ENCODE results near the gene SEMA3A. TPM values are rescaled to one million over a fixed set of nuclear protein-coding genes. Genes with fewer than 3 reads are reported as not detected.
A peak's percentile ranks its signal among the peaks of the same experiment; 100 is the strongest.

Gene SEMA3A
- total RNA-seq, 1 experiment from 2014 or later, result 25.7 TPM

DNA sequence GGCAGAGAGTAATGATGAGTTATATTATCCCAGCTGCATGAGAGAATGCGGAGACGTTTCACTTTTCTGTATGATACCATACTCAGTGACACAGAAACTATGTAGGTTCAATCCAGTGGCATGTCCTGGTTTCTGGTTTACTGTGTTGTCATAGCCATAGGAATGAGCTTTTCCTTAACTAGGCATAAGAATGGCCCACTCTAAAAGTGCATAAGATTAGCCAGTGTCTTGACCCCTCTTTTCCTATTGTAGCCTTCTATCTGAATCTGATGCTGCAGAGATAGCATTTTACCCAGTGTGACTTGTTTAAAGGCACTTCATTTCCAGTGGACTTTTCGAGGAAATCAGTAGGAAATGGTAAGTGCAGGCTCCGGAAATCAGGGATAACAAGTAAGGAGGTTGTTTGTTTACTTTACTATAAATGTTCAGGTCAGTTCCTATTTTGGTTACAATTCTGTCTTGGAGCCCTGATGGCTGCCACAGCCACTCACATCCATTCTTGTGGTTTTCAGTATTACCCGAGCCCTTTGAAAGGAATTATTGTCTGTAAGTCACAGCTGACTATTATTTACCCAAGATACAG lies 70.5 kb downstream of the SEMA3A start:
- H3K27me3 ChIP-seq (ENCODE audit: control insufficient read depth, insufficient read depth, low read length), result no peaks in the 10 kb centered on the region
- no peak overlapping the region for H3K4me3 ChIP-seq (ENCODE audit: insufficient read depth, low read depth, low read length)
- H3K36me3 ChIP-seq (replicated peaks; ENCODE audit: control insufficient read depth, insufficient read depth, low read length), result no peaks in the 10 kb centered on the region; the same call in none of the 2 replicates
- DNase-seq, result no peak

GRCh38 chr7:84122582-84123360 lies 71.8 kb downstream of the SEMA3A start:
- H3K4me3 ChIP-seq (ENCODE audit: insufficient read depth, low read depth, low read length), result no peak overlapping the region
- no peaks in the 10 kb centered on the region; the same call in 1 of the 2 replicates for H3K36me3 ChIP-seq (replicated peaks; ENCODE audit: control insufficient read depth, insufficient read depth, low read length)
- no peaks in the 10 kb centered on the region for H3K27me3 ChIP-seq (ENCODE audit: control insufficient read depth, insufficient read depth, low read length)
- DNase-seq, result no peak

DNA sequence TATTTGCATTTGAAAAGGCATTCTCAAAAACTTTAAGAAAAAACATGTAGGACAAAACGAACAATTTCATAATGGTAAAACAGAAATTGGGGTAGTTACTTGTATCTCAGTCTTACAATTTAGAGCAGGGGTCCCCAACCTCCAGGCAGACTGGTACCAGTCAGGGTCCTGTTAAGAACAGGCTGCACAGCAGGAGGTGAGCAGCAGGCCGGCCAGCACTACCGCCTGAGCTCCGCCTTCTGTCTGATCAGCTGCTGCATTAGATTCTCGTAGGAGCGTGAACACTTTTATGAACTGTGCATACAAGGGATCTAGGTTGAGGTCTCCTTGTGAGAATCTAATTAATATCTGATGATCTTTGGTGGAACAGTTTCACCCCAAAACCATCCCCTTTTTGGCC lies 77.3 kb downstream of the SEMA3A start:
- H3K27me3 ChIP-seq (ENCODE audit: control insufficient read depth, insufficient read depth, low read length), result no peaks in the 10 kb centered on the region
- H3K4me3 ChIP-seq (ENCODE audit: insufficient read depth, low read depth, low read length), result no peak overlapping the region
- no peak for DNase-seq
- no peaks in the 10 kb centered on the region for H3K36me3 ChIP-seq (replicated peaks; ENCODE audit: control insufficient read depth, insufficient read depth, low read length)

- Histone ChIP-seq H3K27me3 (ENCODE audit: control insufficient read depth, insufficient read depth, low read length) (no peaks in the 10 kb centered on the region), H3K4me3 (ENCODE audit: insufficient read depth, low read depth, low read length) (no peak overlapping the region)
- DNase-seq, result no peak
These were observed 80.4 kb downstream of the SEMA3A start for GRCh38 chr7:84113906-84114850.

DNA sequence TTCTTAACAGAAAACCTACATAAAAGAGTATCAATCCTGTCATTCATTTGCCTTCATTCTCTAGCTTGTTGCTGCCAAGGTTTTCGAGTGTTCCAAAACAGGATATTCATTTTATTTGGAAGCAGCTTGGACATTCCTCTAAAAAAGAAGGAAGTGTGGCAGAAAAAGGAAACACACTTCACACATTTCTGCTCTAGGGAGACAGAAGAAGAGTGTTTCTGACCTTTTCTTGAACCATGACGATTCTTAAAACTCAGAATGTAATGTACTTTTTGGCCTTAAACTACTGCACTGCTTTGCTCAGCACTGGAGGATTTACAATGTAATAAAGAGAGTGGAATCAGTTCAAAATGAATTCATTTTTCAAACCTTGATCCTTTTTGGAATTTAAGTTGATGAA lies 81.3 kb downstream of the SEMA3A start:
- Histone ChIP-seq H3K27me3 (ENCODE audit: control insufficient read depth, insufficient read depth, low read length) (no peaks in the 10 kb centered on the region), H3K36me3 (replicated peaks; ENCODE audit: control insufficient read depth, insufficient read depth, low read length) (no peaks in the 10 kb centered on the region), H3K4me3 (ENCODE audit: insufficient read depth, low read depth, low read length) (no peak overlapping the region)
- DNase-seq, result no peak

More at GRCh38 chr7:84113906-84114850, 80.4 kb downstream of the SEMA3A start:
- H3K36me3 ChIP-seq (replicated peaks; ENCODE audit: control insufficient read depth, insufficient read depth, low read length), result no peaks in the 10 kb centered on the region

DNA sequence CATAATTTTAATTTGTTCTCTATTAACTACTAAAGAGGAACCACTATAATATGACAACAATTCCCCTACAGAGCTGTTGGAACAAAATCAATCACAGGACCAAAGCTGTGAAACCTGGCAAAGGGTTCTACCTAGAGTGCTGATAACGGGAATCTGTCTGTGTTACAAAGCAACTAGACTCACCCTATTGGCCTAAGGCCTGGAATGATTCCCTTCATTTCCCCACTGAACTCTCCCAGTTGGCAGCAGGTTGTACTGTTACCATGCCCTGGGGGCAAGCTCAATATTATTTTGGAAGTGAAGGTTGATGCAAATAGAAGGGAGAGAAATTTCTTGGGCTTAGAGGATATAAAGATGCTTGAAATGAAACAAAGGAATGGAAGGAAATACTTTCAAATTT lies 81.8 kb downstream of the SEMA3A start:
- no peaks in the 10 kb centered on the region for H3K27me3 ChIP-seq (ENCODE audit: control insufficient read depth, insufficient read depth, low read length)
- H3K4me3 ChIP-seq (ENCODE audit: insufficient read depth, low read depth, low read length), result no peak overlapping the region
- H3K36me3 ChIP-seq (replicated peaks; ENCODE audit: control insufficient read depth, insufficient read depth, low read length), result no peaks in the 10 kb centered on the region
- DNase-seq, result no peak

DNA sequence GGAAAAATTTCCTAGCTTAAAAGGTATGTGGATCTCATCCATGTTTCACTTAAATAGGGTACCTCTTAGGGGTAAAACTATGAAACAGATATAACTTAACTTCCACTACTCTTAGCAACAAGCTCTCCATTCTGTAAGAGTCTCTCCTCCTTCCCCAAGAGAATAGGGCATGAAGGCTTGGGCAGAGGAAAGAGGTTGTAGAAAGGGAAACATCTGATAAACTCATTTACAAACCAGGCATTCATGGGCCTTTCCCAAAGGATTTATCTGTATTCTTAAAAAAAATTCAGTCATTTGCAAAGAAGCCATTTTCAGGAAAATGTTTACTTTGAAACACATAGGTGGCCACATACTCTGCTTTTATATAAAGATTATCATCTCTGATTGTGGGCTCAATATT lies 82.7 kb downstream of the SEMA3A start:
- no peaks in the 10 kb centered on the region for H3K36me3 ChIP-seq (replicated peaks; ENCODE audit: control insufficient read depth, insufficient read depth, low read length)
- H3K4me3 ChIP-seq (ENCODE audit: insufficient read depth, low read depth, low read length), result no peak overlapping the region
- no peaks in the 10 kb centered on the region for H3K27me3 ChIP-seq (ENCODE audit: control insufficient read depth, insufficient read depth, low read length)
- no peak for DNase-seq

- no peaks in the 10 kb centered on the region for H3K36me3 ChIP-seq (replicated peaks; ENCODE audit: control insufficient read depth, insufficient read depth, low read length)
- H3K27me3 ChIP-seq (ENCODE audit: control insufficient read depth, insufficient read depth, low read length), result no peaks in the 10 kb centered on the region
- peak; percentile 2 for DNase-seq
- H3K4me3 ChIP-seq (ENCODE audit: insufficient read depth, low read depth, low read length), result no peak overlapping the region
These were observed 84.2 kb downstream of the SEMA3A start for GRCh38 chr7:84110400-84110799.

DNA sequence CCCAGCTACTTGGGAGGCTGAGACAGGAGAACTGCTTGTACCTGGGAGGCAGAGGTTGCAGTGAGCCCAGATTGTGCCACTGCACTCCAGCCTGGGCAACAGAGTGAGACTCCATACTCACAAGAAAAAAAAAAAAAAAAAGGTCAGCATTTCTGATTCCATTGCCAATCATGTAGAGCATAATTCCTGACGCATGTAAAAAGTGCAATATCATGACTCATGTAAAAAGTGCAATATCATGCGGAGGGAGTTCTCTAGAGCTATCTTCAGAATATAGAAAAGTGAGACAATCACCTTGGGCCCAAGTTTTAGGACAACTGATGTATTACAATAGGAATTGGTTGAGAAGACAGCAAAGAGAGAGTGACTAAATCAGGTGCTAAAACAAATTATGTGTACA lies 85.8 kb downstream of the SEMA3A start:
- Histone ChIP-seq H3K36me3 (replicated peaks; ENCODE audit: control insufficient read depth, insufficient read depth, low read length) (no peaks in the 10 kb centered on the region), H3K4me3 (ENCODE audit: insufficient read depth, low read depth, low read length) (no peak overlapping the region), H3K27me3 (ENCODE audit: control insufficient read depth, insufficient read depth, low read length) (no peaks in the 10 kb centered on the region)
- DNase-seq, result no peak

DNA sequence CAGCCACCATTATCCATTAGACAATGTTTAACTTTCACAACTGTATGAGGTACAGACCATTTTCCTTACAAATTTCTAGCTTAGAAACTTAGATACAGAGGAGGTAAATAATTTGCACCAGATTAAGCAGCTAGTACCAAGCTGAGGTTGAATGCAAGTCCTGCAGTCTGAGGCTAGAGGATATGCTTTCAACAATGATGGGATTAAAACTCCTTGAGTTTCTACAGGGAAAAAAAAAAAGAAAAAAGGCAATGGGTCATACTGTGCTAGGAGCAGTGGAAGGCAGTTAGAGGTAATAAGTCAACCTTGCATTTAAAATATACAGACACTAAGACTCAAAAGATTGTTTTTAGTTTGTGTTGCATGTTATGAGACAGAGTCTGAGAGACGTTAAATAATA lies 86.5 kb downstream of the SEMA3A start:
- DNase-seq, result no peak
- no peaks in the 10 kb centered on the region for H3K36me3 ChIP-seq (replicated peaks; ENCODE audit: control insufficient read depth, insufficient read depth, low read length)
- H3K4me3 ChIP-seq (ENCODE audit: insufficient read depth, low read depth, low read length), result no peak overlapping the region
- H3K27me3 ChIP-seq (ENCODE audit: control insufficient read depth, insufficient read depth, low read length), result no peaks in the 10 kb centered on the region

DNA sequence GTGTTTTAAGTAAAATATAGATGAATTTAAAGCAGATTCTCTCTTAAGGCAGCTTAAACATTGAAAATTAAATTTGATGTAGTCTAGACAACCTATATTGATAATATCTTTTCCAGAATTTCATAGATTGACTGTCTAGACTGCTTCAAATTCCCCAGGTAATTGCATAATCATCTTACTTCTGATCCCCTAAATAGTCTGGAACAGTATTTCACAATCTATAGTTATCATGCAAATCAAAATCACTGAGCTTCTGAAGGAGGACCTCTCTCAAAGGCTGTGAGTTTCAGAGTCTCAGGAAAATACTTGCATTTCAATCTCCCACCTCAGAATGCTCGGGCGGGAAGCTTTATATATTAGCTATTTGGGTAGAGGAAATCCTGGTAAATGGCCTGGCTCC lies 87.3 kb downstream of the SEMA3A start:
- H3K36me3 ChIP-seq (replicated peaks; ENCODE audit: control insufficient read depth, insufficient read depth, low read length), result no peaks in the 10 kb centered on the region
- DNase-seq, result no peak
- H3K4me3 ChIP-seq (ENCODE audit: insufficient read depth, low read depth, low read length), result no peak overlapping the region
- H3K27me3 ChIP-seq (ENCODE audit: control insufficient read depth, insufficient read depth, low read length), result no peaks in the 10 kb centered on the region

DNA sequence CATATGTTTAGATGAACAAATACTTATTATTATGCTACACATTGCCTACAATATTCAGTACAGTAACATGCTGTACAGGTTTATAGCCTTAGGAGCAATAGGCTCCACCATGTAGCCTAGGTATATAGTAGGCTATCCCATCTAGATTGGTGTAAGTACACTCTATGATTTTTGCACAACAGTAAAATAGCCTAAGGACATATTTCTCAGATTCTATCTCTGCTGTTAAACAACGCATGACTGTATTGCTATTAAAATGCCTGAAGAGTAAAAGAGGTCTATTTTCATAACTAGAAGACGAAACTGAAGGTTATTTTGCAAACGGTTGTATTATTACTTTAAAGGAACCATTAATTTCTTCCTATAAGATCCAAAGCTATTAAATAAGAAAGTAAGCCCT lies 88.3 kb downstream of the SEMA3A start:
- no peaks in the 10 kb centered on the region for H3K36me3 ChIP-seq (replicated peaks; ENCODE audit: control insufficient read depth, insufficient read depth, low read length)
- H3K4me3 ChIP-seq (ENCODE audit: insufficient read depth, low read depth, low read length), result no peak overlapping the region
- DNase-seq, result no peak
- H3K27me3 ChIP-seq (ENCODE audit: control insufficient read depth, insufficient read depth, low read length), result no peaks in the 10 kb centered on the region

DNA sequence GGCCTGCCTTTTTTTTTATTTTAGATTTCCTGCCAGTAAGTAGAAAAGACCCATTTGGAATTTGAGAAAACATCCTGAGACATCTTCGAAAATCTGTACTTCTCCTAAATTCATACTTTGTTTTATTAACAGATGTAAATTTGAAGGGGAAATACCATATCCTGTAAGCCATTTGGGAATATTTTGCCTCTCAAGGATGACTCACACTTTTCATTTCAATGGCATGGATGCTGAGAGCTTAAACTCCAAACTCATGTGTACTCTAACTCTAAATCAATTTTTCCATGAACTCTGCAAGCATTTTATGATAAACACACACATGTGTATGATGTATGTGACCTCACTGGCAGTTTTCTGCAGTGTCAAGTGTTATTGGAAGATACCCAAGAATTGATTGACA lies 89.0 kb downstream of the SEMA3A start:
- Histone ChIP-seq H3K36me3 (replicated peaks; ENCODE audit: control insufficient read depth, insufficient read depth, low read length) (no peaks in the 10 kb centered on the region), H3K27me3 (ENCODE audit: control insufficient read depth, insufficient read depth, low read length) (no peaks in the 10 kb centered on the region), H3K4me3 (ENCODE audit: insufficient read depth, low read depth, low read length) (no peak overlapping the region)
- no peak for DNase-seq

DNA sequence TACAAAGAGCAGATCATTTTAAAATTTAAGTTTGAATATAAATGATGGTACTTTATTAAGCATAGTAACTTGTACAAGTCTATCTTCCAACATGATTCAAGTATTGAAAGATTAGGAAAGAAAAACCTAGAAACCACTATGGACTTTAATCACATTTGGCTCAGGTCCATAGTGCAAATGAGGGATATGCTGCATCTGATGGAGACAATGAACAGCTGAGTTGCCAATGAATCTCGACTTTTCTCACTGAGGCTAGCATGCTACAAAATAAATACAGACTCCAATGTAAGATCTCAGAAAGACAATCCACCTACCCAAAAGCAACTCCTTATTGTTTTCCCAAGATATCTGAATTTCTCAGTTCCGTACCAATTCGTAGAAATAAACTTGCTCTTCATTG lies 89.8 kb downstream of the SEMA3A start:
- no peak overlapping the region for H3K4me3 ChIP-seq (ENCODE audit: insufficient read depth, low read depth, low read length)
- H3K27me3 ChIP-seq (ENCODE audit: control insufficient read depth, insufficient read depth, low read length), result no peaks in the 10 kb centered on the region
- 0 out of 2 replicates have a peak, but pooled peaks cover under 1% of the 10 kb centered on the region for H3K36me3 ChIP-seq (replicated peaks; ENCODE audit: control insufficient read depth, insufficient read depth, low read length)
- no peak for DNase-seq
